Activated CD8-positive, alpha-beta T cell treated with anti-CD3 and anti-CD28 coated beads for 36 hours (primary cell): ENCODE results near the gene DISP2. TPM values are rescaled to one million over a fixed set of nuclear protein-coding genes. Genes with fewer than 3 reads are reported as not detected.

Experiments used
- ATAC-seq: fragments of 200-7000 bp; cut with Tn5 transposase; one replicate; pipeline ENCODE4 v1.10.0; 2021; ENCODE audit warnings: mild to moderate bottlenecking, moderate library complexity
- CTCF ChIA-PET: fragments of 350-600 bp; sonication (Branson Sonifier 250); formaldehyde crosslinking; loops from one replicate; lab custom pipeline; 2021; ENCODE audit warnings: antibody characterized with exemption; lab: Charles Lee
- POLR2A ChIA-PET: fragments of 350-600 bp; sonication (Branson Sonifier 250); formaldehyde crosslinking; loops from one replicate; lab custom pipeline; 2021; ENCODE audit warnings: antibody characterized with exemption; lab: Charles Lee
- DNase-seq: peaks from one replicate; pipeline ENCODE4 v3.0.0-alpha.2; 2020
- H3K27ac Mint-ChIP-seq: one replicate; pipeline ENCODE4 v1.8.0; 2021; ENCODE audit warnings: mild to moderate bottlenecking, mixed read lengths
- H3K27me3 Mint-ChIP-seq: one replicate; pipeline ENCODE4 v1.8.0; 2021; ENCODE audit warnings: mixed read lengths
- H3K36me3 Mint-ChIP-seq: one replicate; pipeline ENCODE4 v1.8.0; 2021; ENCODE audit warnings: low read depth, mixed read lengths
- H3K4me1 Mint-ChIP-seq: one replicate; pipeline ENCODE4 v1.8.0; 2021; ENCODE audit warnings: low read depth, mixed read lengths
- H3K4me3 Mint-ChIP-seq: one replicate; pipeline ENCODE4 v1.8.0; 2021; ENCODE audit warnings: mild to moderate bottlenecking, moderate library complexity, mixed read lengths
- H3K9me3 Mint-ChIP-seq: one replicate; pipeline ENCODE4 v1.8.0; 2021; ENCODE audit warnings: mixed read lengths
- intact Hi-C: fragments of 100-400 bp; cut with micrococcal nuclease; formaldehyde crosslinking; loops from one replicate; pipeline ENCODE4 v1.10.0; 2022
- total RNA-seq, 2 experiments: library from RNA; stranded (reverse); gene quantifications; one replicate each; pipeline ENCODE4 v1.2.3, GENCODE V29; 2021
- TF ChIP-seq, protein P1 (sequence below): fragments of 200-600 bp; IDR thresholded peaks from one replicate; pipeline ENCODE4 v1.8.0; 2022; ENCODE audit warnings: antibody characterized with exemption, mild to moderate bottlenecking

Gene DISP2
- total RNA-seq, 2 experiments from 2014 or later: 0.09 to 0.20 TPM

DNA sequence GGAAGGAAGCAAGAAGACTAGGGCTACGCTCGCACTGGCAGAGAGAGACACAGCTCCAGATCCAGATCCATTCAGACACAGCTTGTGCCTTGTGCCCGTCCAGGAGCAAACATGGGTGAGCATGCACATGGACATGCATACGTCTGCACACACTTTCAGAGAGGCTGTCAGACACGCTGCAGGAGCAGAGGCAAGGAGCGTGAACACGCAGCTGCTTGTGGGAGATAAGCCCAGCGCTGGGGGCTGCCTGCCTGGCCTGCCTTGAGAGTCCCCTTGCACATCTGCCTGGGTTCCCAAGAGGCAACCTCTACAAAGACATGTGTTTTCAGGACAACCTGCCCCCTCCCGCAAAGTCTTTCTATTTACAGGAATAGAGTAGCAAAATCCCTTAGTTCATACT is 69.2 kb downstream of the DISP2 start:
- H3K9me3 Mint-ChIP-seq: no peaks in the 10 kb centered on the region
- ChIA-PET CTCF (interaction anchor here (1.9 to 12.3 kb wide), 3 partner anchors 9 to 87 kb away, joined by 7 to 205 read pairs (median 74); partner anchors contain the start of gene CCDC9B), POLR2A (no interaction called here)
- H3K27ac Mint-ChIP-seq: no peak overlapping the region
- H3K27me3 Mint-ChIP-seq: no peaks in the 10 kb centered on the region
- intact Hi-C loops: no loop called here
- no peak overlapping the region for H3K4me3 Mint-ChIP-seq
- DNase-seq (no peak), ATAC-seq (no peak)
- no peaks in the 10 kb centered on the region for H3K36me3 Mint-ChIP-seq
- no peaks in the 10 kb centered on the region for H3K4me1 Mint-ChIP-seq
- TF ChIP-seq, protein P1, sequence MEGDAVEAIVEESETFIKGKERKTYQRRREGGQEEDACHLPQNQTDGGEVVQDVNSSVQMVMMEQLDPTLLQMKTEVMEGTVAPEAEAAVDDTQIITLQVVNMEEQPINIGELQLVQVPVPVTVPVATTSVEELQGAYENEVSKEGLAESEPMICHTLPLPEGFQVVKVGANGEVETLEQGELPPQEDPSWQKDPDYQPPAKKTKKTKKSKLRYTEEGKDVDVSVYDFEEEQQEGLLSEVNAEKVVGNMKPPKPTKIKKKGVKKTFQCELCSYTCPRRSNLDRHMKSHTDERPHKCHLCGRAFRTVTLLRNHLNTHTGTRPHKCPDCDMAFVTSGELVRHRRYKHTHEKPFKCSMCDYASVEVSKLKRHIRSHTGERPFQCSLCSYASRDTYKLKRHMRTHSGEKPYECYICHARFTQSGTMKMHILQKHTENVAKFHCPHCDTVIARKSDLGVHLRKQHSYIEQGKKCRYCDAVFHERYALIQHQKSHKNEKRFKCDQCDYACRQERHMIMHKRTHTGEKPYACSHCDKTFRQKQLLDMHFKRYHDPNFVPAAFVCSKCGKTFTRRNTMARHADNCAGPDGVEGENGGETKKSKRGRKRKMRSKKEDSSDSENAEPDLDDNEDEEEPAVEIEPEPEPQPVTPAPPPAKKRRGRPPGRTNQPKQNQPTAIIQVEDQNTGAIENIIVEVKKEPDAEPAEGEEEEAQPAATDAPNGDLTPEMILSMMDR: no peak

DNA sequence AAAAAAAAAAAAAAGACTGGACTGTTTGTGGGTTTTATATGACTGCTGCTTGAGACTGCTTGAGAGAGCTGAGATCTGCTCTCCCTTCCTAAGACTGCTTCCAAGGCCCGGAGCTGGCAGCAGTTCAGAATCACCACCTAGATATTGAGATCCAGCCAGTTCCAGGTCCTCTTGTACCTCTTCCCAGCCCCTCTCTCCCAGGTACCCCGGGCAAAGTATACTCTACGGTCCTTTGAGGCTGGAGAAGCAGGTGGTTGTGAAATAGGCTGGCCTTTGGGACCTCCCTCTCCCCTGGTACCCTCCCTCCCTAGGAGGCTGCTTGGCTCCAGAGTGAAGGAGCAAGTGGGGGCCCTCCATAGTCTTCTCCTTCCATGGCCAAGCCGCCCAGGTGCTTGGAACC is 70.2 kb downstream of the DISP2 start:
- Mint-ChIP-seq H3K4me3 (no peak overlapping the region), H3K4me1 (no peaks in the 10 kb centered on the region), H3K36me3 (no peaks in the 10 kb centered on the region), H3K9me3 (no peaks in the 10 kb centered on the region), H3K27me3 (no peaks in the 10 kb centered on the region), H3K27ac (no peak overlapping the region)
- intact Hi-C loops: no loop called here
- CTCF ChIA-PET: interaction anchor here (1.0 kb wide), 1 partner anchor 105 kb away, joined by 3 read pairs; no protein-coding TSS in a partner anchor
- ATAC-seq: no peak
- POLR2A ChIA-PET: no interaction called here
- TF ChIP-seq, protein P1: no peak
- no peak for DNase-seq

Other genes starting within 250 kb of the DISP2 start
- 1 to 10 TPM; 4.2 to 4.3 TPM for gene BMF, start 249.3 kb upstream of the DISP2 start, total RNA-seq
- 10 to 100 TPM; 79.6 to 82.5 TPM for gene BUB1B, start 197.2 kb upstream of the DISP2 start, total RNA-seq
- under 1 TPM; 0.67 to 0.83 TPM for gene PAK6, start 119.2 kb upstream of the DISP2 start, total RNA-seq
- gene ANKRD63, start 75.2 kb upstream of the DISP2 start, total RNA-seq: not detected
- 10 to 100 TPM; 44.6 to 58.8 TPM for gene PLCB2, start 50.3 kb upstream of the DISP2 start, total RNA-seq
- 10 to 100 TPM; 15.0 to 16.9 TPM for gene INAFM2, start 34.5 kb upstream of the DISP2 start, total RNA-seq
- 1 to 10 TPM; 1.4 to 2.3 TPM for gene CCDC9B, start 17.3 kb upstream of the DISP2 start, total RNA-seq
- not detected for gene PHGR1, start 7.2 kb upstream of the DISP2 start, total RNA-seq
- gene KNSTRN, start 24.5 kb downstream of the DISP2 start, total RNA-seq: 10 to 100 TPM; 54.2 to 55.0 TPM
- gene IVD, start 47.6 kb downstream of the DISP2 start, total RNA-seq: 10 to 100 TPM; 56.9 to 65.0 TPM
- 10 to 100 TPM; 14.7 to 17.6 TPM for gene BAHD1, start 82.7 kb downstream of the DISP2 start, total RNA-seq
- 1 to 10 TPM; 4.3 to 5.1 TPM for gene CHST14, start 112.8 kb downstream of the DISP2 start, total RNA-seq
- gene CCDC32, start 206.8 kb downstream of the DISP2 start, total RNA-seq: 10 to 100 TPM; 21.3 to 22.0 TPM
- gene RPUSD2, start 211.1 kb downstream of the DISP2 start, total RNA-seq: 10 to 100 TPM; 17.2 to 19.0 TPM
- gene KNL1, start 236.0 kb downstream of the DISP2 start, total RNA-seq: 10 to 100 TPM; 20.9 to 22.8 TPM